GM04504 (cell line): Measurements from ENCODE around the gene NUP93.
"Not testable (repeated sequence)": the region's sequence is repeated elsewhere in the genome, so short reads cannot be mapped to it uniquely, and the experiment has no call there.

Experiments used
- DNase-seq: peaks from one replicate; pipeline ENCODE4 v3.0.0-alpha.2; 2012; ENCODE audit warnings: low read depth

Gene NUP93

GRCh38 chr16:56870276-56870888, 140.5 kb downstream of the NUP93 start:
- no peak for DNase-seq

GRCh38 chr16:56871172-56871593, 141.3 kb downstream of the NUP93 start:
- DNase-seq, result peak; percentile 67

GRCh38 chr16:56872863-56873391, 143.0 kb downstream of the NUP93 start:
- no peak for DNase-seq

GRCh38 chr16:56874800-56875199, 144.9 kb downstream of the NUP93 start:
- DNase-seq, result no peak

GRCh38 chr16:56876048-56876447, 146.1 kb downstream of the NUP93 start:
- DNase-seq, result no peak

- no peak for DNase-seq
Measured at GRCh38 chr16:56877486-56878182, 147.7 kb downstream of the NUP93 start.

GRCh38 chr16:56878282-56878854, 148.4 kb downstream of the NUP93 start:
- no peak for DNase-seq

- no peak for DNase-seq
Measured at GRCh38 chr16:56879276-56879675, 149.3 kb downstream of the NUP93 start.

GRCh38 chr16:56880176-56880575, 150.2 kb downstream of the NUP93 start:
- no peak for DNase-seq

- DNase-seq, result no peak
Measured at GRCh38 chr16:56880685-56881084, 150.8 kb downstream of the NUP93 start.

- no peak for DNase-seq
Measured at GRCh38 chr16:56882077-56882800, 152.3 kb downstream of the NUP93 start.

GRCh38 chr16:56883586-56883985, 153.7 kb downstream of the NUP93 start:
- no peak for DNase-seq

GRCh38 chr16:56884026-56884582, 154.2 kb downstream of the NUP93 start:
- DNase-seq, result no peak

GRCh38 chr16:56884929-56885328, 155.0 kb downstream of the NUP93 start:
- DNase-seq, result not testable (repeated sequence)

GRCh38 chr16:56885446-56886162, 155.7 kb downstream of the NUP93 start:
- DNase-seq, result no peak

GRCh38 chr16:56886296-56886695, 156.4 kb downstream of the NUP93 start:
- DNase-seq, result no peak

GRCh38 chr16:56886826-56887225, 156.9 kb downstream of the NUP93 start:
- DNase-seq, result no peak

GRCh38 chr16:56888806-56889205, 158.9 kb downstream of the NUP93 start:
- no peak for DNase-seq

GRCh38 chr16:56889206-56889605, 159.3 kb downstream of the NUP93 start:
- DNase-seq, result no peak

- no peak for DNase-seq
Measured at GRCh38 chr16:56891685-56892084, 161.8 kb downstream of the NUP93 start.

- DNase-seq, result no peak
Measured at GRCh38 chr16:56892705-56893104, 162.8 kb downstream of the NUP93 start.
